Fibroblast of the aortic adventitia (primary cell): ENCODE data around the gene GLI2. TPM values are rescaled to one million over a fixed set of nuclear protein-coding genes. Genes with fewer than 3 reads are reported as not detected.

ENCODE experiments used
- DNase-seq: peaks from one replicate; pipeline ENCODE4 v3.0.0-alpha.2; 2010; ENCODE audit warnings: low read depth
- H3K4me3 ChIP-seq: 2 replicates; pipeline ENCODE4 v1.5.1; 2011; ENCODE audit warnings: low read depth, mild to moderate bottlenecking, control low read depth, low read length, moderate library complexity
- CTCF ChIP-seq: IDR thresholded peaks from 2 replicates; pipeline ENCODE4 v1.5.1; 2011; ENCODE audit warnings: mild to moderate bottlenecking, low read length, control low read depth, inconsistent platforms; ENCODE audit not compliant: insufficient read depth
- total RNA-seq: library from RNA; depleted of rRNA; stranded (reverse); fragments of >200 nt; gene quantifications from 2 replicates; pipeline ENCODE4 v1.2.3, GENCODE V29; 2012; ENCODE audit warnings: low replicate concordance

GLI2 gene
- total RNA-seq, 1 donor, result 5.3 TPM

GRCh38 chr2:120783969-120784372 lies 48.3 kb downstream of the GLI2 start:
- no peak for TF ChIP-seq CTCF
- no peak for DNase-seq

More at GRCh38 chr2:120783969-120784372, 48.3 kb downstream of the GLI2 start:
- H3K4me3 ChIP-seq, result no peak overlapping the region
